Effector CD4-positive, alpha-beta T cell (primary cell): Measurements from ENCODE around the gene TEX44. TPM values are rescaled to one million over a fixed set of nuclear protein-coding genes. Genes with fewer than 3 reads are reported as not detected.
A peak's percentile ranks its signal among the peaks of the same experiment; 100 is the strongest.
"Not testable (repeated sequence)": the region's sequence is repeated elsewhere in the genome, so short reads cannot be mapped to it uniquely, and the experiment has no call there.

Experiments used
- DNase-seq: peaks from one replicate; pipeline ENCODE4 v3.0.0-alpha.2; 2020
- total RNA-seq: gene quantifications from one replicate; lab custom pipeline; 2026; lab: John Stamatoyannopoulos, UW

The TEX44 gene
- not detected for total RNA-seq

DNA sequence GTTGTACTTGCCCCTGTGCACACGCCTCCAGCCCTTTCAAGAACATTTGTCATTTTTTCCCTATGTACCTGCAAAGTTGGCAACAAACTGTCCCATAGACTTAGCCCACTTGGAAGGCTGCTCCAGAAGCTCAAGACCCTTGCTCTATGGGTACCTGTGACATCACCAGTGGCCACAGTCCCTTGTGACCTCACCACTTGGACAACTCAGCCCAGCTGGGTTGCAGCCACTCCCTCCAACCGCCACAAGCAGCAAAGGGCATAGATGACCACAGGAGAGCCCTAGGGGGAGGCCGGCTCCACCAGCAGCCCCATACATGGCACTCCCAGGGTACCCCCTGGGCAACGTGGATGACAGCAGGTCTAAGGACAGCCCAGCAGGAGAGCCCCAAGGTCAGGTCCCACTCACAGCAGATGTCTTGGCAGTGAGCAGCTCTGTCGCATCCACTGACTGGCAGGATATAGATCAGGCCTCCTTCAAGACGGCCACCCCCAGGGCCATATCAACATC is at the start of gene TEX44:
TSS of gene TEX44 (plus strand) at position 229 of the 510 bp plus-strand sequence. CDS start at position 317, 88 bp downstream.
- no peak for DNase-seq

DNA sequence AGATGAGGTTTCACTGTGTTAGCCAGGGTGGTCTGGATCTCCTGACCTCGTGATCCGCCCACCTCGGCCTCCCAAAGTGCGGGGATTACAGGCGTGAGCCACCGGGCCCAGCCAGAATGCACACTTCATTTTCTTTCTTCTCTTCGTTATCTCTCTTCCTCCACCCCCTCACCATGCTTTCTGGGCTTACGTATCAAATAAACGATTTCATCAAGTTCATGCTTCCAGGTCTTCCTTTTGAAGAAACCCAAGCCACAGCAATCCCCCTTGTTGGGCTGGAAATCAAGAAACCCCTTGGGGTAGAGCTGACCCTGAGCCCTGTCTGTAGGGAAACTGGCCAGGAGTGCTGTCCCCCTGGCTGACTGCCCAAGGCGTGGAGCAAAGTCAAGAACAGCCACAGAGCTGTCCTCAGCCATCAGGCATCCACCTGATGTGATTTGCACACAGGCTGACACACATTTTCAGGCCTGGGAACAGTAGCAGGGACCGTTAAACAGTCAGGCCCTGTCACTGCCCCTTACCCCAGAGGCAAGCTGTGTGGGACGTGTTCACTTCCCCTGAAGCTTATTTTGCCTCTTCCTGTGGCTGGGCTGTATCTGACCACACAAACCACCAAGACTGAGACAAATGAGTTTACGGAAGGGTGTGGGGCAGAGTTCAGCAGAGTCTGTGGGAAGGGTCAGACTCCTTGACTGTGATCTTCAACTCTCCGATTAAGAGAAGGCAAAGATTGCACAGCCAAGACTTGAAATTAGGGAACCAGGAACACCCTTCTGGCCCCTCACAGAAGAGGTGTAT is 47.4 kb upstream of the TEX44 start:
- DNase-seq, result no peak

GRCh38 chr2:231546014-231546715 is 46.5 kb upstream of the TEX44 start:
- no peak for DNase-seq

- no peak for DNase-seq
These were observed 45.2 kb upstream of the TEX44 start for GRCh38 chr2:231547315-231548110.

- DNase-seq, result no peak
These were observed 43.9 kb upstream of the TEX44 start for GRCh38 chr2:231548752-231549151.

DNA sequence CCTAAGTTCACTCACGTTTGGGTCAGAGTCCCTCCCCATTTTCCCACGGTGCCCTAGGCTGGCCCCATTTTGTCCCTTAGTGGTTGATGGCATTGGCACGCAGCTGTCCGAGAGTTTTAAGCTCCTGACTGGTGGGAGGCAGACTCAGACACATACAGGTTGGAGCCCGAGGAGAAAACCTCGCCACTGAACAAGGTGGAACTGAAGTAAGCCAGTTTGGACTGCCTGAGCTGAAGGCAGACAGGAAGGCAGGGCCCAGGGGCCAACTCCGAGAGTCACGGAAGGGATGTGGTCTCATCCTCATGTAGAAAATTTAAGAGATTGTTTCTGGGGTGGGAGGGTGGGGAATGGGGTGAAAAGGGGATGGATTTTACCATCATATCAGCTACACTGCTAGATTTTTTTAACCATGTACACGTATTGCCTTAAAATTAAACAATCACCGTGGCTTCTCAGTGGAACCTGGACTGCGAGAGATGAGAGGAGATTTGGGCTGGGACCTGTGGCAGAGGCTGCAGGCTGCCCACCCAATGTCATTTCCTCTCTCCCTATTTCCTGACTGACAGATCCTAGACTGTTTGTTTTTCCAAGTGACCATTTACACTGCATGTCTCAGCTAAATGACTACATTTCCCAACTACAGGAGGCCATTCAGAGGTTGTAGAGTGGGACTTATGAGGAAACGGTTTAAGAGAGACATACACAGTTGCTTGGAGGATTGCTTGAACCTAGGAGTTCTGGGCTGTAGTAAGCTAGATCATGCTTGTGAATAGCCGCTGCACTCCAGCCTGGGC is 43.0 kb upstream of the TEX44 start:
- no peak for DNase-seq

DNA sequence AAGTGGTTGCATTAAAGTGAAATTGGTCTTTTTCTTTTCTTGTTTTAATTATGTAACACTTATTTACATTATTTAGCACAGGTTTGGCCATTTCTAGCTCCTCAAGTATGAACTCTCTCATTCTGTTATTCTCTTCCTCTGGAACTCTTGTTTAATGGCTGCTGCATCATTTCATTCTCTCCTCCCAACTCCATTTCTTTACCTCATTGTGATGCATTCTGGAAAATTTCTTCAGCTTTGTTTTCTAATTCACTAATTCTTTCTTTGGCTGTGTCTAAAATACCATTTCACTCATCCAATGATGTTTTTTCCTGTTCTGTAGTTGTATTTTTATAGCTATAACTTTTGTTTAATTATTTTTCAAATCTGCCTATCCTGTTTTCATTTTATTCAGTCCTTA is 39.9 kb upstream of the TEX44 start:
- DNase-seq, result no peak

DNA sequence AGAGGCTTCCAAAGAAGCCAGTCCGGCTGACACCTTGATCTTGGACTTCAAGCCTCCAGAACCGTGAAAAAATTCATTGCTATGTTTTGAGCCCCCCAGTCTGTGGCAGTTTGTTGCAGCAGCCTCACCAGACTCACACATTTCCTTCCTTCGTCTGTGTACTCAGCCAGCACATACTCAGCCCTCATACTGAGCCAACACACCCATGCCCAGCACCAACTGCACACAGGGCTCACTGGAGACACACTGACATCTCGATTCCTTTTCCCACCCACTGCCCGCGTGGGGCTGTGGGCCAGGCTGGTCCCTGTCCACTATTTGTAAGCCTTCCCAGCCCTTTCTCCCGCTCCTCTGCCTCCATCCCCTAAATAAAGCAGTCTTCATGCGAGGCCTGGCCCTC is 38.3 kb upstream of the TEX44 start:
- DNase-seq, result no peak

DNA sequence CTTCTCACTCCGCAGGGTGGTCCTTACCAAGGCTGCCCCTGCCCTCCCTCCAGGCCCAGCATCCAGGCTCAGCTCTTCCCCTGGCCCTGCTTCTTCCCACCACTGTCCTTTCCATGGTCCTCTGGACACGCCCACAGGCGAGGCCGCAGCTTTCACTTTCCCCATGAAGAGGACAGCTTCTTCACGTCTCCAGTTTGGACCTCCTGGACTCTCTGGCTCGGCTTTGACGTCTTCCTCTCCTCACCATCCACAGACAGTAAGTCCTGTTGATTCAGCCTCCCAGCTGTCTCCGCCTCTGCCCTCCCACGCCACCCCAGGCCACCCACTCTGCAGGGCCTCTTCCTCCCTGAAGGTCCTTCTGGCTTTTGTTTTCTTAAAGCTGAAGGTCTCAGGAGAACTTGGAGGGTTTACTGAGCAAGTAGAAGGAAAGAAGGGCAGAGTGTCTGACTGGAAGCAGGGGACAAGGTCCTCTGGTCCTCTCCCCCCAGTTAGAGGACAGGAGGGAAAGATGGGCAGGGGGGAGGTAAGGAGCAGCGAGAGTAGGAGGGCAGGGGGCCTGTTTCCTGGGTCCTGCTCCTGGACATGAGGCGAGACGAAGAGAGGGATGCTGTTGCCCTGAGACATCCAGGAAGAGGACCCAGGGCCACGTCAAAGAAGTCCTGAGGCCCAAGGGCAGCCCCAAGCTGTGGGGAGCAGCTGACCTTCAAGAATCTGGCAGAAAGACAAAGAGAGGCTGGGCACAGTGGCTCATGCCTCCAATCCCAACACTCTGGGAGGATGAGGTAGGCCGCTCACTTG is 37.7 kb upstream of the TEX44 start:
- DNase-seq, result no peak

- DNase-seq, result not testable (repeated sequence)
These were observed 36.2 kb upstream of the TEX44 start for GRCh38 chr2:231556496-231556895.

DNA sequence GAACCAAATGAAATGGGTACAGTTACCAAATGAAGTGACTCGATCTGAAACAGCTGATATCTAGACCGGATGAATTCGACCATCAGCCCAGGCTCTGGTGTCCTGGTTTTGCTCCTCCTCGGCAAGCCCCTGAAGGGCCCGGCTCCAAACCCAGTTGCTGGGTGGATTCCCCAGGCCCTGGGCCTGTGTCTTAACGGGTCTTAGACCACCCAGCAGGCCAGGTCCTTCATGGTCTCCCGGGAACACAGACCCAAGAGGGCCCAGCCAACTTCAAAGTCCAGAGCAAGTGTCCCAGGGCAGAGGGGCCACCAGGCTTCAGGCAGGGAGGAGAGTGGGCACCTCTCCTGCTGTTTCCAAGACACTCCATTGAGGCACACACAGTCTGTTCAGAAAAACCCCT is 35.7 kb upstream of the TEX44 start:
- DNase-seq, result no peak

DNA sequence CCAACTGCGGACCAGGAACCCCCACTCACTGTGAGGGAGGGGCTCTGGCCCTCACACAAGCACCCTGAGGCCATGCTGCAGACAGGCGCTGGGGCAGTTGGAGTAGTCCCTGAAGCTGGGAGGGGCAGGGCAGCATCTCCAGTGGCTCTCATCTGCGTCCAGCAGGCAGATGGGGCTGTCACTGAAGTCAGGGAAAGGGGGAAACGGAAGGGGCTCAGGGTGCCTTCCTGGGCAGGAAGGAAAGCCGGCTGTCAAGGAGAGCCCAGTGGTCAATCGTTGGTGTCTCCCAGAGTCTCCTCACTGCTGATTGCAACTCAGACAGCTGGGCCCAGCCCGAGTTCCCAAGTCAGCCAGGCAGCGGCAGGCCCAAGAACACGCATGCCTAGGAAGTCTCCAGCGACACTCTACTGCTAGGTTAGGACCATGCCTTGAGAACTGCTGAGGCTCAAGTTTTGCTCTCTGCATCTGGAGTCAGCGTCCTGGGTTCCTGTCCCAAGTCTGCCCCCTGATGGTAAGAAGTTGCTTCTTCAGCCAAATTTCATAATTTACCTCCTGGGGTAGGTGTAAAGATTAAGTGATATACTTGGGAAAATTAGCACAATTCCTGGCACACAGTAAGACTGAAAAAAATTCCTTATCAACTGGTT is 35.0 kb upstream of the TEX44 start:
- peak; percentile 41 for DNase-seq

- DNase-seq, result no peak
These were observed 29.2 kb upstream of the TEX44 start for GRCh38 chr2:231563378-231563961.

- DNase-seq, result no peak
These were observed 26.6 kb upstream of the TEX44 start for GRCh38 chr2:231565887-231566594.

DNA sequence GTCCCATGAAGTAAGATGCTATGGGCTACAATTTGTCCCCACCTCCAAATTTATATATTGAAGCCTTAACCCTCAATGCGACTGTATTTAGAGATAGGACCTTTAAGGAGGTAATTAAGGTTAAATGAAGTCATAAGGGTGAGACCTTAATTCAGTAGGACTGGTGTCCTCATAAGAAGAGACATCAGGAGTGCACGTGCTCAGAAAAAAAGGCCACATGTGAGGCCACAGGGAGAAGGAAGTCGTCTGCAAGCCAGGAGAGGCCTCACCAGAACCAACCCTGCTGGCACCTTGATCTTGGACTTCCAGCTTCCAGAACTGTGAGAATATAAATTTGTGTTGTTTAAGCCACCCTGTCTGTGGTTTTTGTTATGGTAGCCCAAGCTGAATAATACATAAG is 25.5 kb upstream of the TEX44 start:
- no peak for DNase-seq

DNA sequence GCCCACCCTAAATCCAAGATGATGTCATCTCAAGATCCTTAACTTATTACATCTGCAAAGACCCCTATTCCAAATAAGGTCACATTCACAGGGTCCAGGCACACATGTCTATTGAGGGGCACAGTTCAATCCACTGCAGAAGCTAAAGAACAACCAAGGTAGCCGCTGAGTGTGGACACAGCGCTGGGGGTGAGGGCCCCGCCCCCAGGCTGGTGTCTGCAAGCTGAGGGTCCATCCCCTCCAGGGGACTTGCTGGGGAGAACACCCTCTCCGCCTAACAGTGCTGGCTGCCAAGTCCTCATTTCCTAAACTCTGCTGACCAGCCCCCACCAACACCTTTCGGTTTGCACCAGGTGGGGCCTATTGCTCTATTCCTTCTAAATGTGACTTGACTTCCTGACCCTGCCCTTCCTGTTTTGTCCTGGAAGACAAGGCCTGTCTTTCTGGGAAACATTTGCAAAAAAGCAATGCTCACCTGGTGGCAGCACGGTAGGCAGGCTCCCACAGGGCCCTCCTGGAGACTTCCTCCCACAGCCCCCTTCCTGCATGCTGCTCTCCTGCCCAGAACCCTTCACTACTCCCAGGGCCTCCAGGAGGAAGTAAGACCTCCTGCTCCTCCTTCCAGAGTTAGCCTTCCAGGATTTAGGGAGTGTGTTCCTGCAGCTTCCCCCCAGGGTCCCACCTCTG is 24.4 kb upstream of the TEX44 start:
- no peak for DNase-seq

DNA sequence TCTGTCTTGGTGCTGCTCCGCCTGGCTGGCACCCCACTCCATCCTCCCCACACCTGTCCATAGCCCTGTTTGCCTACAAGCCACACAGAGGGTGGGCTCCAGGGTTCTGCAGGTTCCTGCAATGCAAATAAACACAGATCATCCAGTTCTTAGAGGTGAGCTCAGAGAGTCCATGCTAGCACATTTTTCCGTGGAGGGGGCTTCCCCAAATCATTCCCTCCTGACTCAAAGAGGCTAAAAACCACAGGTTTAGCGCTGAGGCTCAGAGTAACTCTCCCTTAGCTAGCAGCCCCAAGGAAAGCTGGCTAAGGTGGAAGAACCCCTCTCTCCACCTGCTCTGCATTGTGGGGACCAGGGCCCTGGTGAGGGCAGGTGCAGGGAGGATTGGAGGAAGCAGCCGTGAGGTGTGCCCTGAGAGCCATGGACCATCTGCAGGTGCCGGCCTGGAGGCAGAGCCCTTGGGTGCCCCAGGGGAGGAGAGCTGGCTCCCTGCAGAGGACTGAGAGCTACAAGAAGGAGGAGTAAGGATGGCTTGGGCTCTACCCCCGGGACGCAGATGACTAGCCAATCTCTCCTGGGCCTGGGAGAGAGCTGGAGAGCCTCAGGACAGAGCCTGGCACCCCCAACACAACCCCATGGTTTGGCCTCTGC is 23.8 kb upstream of the TEX44 start:
- no peak for DNase-seq

- not testable (repeated sequence) for DNase-seq
These were observed 21.7 kb upstream of the TEX44 start for GRCh38 chr2:231570915-231571314.
